RWPE2 (cell line): ENCODE data around the gene CACNA2D3.

ENCODE experiments used
- ATAC-seq: fragments of 200-7000 bp; cut with Tn5 transposase; 3 replicates; pipeline ENCODE4 v1.9.1; 2021; ENCODE audit warnings: low read depth
- DNase-seq: peaks from one replicate; pipeline ENCODE4 v3.0.0-alpha.2; 2020; ENCODE audit warnings: low spot score
- H3K27ac ChIP-seq: fragments of 450-650 bp; 2 replicates; pipeline ENCODE4 v1.5.1; 2017; ENCODE audit warnings: mild to moderate bottlenecking; ENCODE audit not compliant: poor library complexity, severe bottlenecking
- H3K27me3 ChIP-seq: fragments of 250-450 bp; sonication (Bioruptor Pico); 2 replicates; pipeline ENCODE4 v1.5.1; 2021; ENCODE audit warnings: mild to moderate bottlenecking, moderate library complexity; ENCODE audit not compliant: insufficient read depth, poor library complexity, severe bottlenecking
- H3K36me3 ChIP-seq: fragments of 250-450 bp; sonication (Bioruptor Pico); 2 replicates; pipeline ENCODE4 v1.5.1; 2020; ENCODE audit warnings: low read depth, mild to moderate bottlenecking, moderate library complexity
- H3K4me1 ChIP-seq: fragments of 250-450 bp; sonication (Bioruptor Pico); 2 replicates; pipeline ENCODE4 v1.5.1; 2021; ENCODE audit warnings: mild to moderate bottlenecking, moderate library complexity; ENCODE audit not compliant: insufficient read depth, poor library complexity, severe bottlenecking
- H3K4me3 ChIP-seq: fragments of 250-450 bp; sonication (Bioruptor Pico); 2 replicates; pipeline ENCODE4 v1.5.1; 2021; ENCODE audit warnings: mild to moderate bottlenecking, moderate library complexity; ENCODE audit not compliant: severe bottlenecking
- H3K9me3 ChIP-seq: fragments of 250-450 bp; sonication (Bioruptor Pico); 2 replicates; pipeline ENCODE4 v1.5.1; 2021; ENCODE audit warnings: mild to moderate bottlenecking, moderate library complexity; ENCODE audit not compliant: severe bottlenecking
- CTCF ChIP-seq: fragments of 450-650 bp; IDR thresholded peaks from one replicate; pipeline ENCODE4 v1.5.1; 2017; ENCODE audit warnings: mild to moderate bottlenecking, moderate library complexity; ENCODE audit not compliant: poor library complexity, severe bottlenecking

Gene CACNA2D3

GRCh38 chr3:55000546-55000945 lies 878.2 kb downstream of the CACNA2D3 start:
- H3K4me3 ChIP-seq, result no peak overlapping the region
- H3K9me3 ChIP-seq, result no peaks in the 10 kb centered on the region
- no peaks in the 10 kb centered on the region for H3K36me3 ChIP-seq
- DNase-seq (no peak), ATAC-seq (peak; percentile 75; the same call in 2 of the 3 replicates)
- no peaks in the 10 kb centered on the region for H3K4me1 ChIP-seq
- H3K27me3 ChIP-seq, result no peaks in the 10 kb centered on the region
- no peak for TF ChIP-seq CTCF
- no peak overlapping the region for H3K27ac ChIP-seq

DNA sequence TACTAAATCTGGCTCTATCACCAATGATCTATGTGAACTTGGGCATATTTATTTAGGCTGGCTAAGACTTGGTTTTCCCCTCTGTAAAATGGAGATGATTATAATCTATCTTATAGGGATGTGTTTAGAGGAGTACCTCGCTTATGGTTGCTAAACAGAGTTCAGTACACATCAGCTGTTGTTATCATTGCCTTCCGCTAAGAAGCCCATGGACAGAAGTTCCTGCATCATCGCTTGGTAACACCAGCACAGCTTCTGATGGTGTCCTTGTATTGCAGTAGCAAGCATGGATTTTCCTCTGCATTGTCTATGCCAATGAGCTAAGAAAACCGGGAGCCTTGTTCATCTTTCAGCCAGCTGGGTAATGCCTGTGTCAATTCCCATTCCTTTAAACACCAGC lies 878.6 kb downstream of the CACNA2D3 start:
- H3K4me1 ChIP-seq, result no peaks in the 10 kb centered on the region

DNA sequence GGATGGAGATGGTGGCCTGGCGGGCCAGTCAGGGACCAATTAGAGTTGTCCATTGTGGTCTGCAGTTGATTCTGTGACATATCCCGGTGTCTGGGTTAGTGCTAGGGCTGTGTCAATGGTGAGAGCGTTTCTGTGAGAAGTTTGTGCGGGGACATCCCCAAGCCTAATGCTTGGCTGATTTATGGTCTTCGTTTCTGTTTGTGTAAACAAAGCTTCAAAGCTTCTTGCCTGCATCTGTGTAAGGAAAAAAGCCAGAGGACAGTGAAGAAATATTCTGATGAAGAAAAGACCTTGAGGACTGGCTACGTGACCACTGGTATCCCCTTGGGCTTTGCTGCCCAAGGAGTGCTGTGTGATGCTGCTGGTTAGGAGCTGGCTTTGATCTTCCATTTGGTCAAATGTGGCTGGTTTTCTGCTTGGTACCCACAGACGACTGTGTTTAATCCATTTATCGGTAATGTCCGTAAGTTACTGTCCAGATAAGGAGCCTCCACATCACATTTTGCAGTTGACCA lies 880.1 kb downstream of the CACNA2D3 start:
- Histone ChIP-seq H3K4me3 (no peak overlapping the region), H3K9me3 (no peaks in the 10 kb centered on the region), H3K36me3 (no peaks in the 10 kb centered on the region), H3K27ac (no peak overlapping the region), H3K4me1 (no peaks in the 10 kb centered on the region), H3K27me3 (peaks cover 5% of the 10 kb centered on the region)
- DNase-seq, result no peak
- ATAC-seq, result no peak
- no peak for TF ChIP-seq CTCF

More for the DNA sequence above, 878.6 kb downstream of the CACNA2D3 start:
- ATAC-seq, result no peak
- no peak overlapping the region for H3K4me3 ChIP-seq
- H3K36me3 ChIP-seq, result no peaks in the 10 kb centered on the region
- no peak for DNase-seq
- H3K27me3 ChIP-seq, result no peaks in the 10 kb centered on the region
- TF ChIP-seq CTCF, result no peak
- H3K27ac ChIP-seq, result no peak overlapping the region
- no peaks in the 10 kb centered on the region for H3K9me3 ChIP-seq

DNA sequence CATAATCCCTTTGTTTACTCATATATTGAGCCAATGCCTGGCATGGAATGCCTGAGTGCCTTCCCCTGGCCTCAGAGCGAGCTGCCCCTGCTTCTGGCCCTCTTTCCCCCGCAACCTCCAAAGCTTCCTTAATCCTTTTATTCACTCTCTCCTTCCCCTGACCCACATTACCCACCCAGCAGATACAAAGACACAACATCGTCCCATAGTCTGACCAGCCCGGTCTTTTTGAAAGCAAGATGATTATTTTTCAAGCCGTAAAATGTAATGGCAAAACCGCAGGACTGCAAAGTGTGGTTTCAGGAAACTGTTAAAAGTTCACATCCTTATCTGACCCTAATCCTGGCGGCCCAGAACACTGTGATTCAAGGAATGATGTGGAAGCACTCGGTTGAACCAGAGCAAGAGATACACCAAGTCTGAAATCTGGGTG lies 883.9 kb downstream of the CACNA2D3 start:
- H3K27ac ChIP-seq, result no peak overlapping the region
- H3K4me1 ChIP-seq, result no peaks in the 10 kb centered on the region
- H3K27me3 ChIP-seq, result peaks cover 8% of the 10 kb centered on the region
- ATAC-seq, result no peak
- H3K4me3 ChIP-seq, result no peak overlapping the region
- no peak for DNase-seq
- H3K9me3 ChIP-seq, result no peaks in the 10 kb centered on the region
- no peak for TF ChIP-seq CTCF
- H3K36me3 ChIP-seq, result no peaks in the 10 kb centered on the region

DNA sequence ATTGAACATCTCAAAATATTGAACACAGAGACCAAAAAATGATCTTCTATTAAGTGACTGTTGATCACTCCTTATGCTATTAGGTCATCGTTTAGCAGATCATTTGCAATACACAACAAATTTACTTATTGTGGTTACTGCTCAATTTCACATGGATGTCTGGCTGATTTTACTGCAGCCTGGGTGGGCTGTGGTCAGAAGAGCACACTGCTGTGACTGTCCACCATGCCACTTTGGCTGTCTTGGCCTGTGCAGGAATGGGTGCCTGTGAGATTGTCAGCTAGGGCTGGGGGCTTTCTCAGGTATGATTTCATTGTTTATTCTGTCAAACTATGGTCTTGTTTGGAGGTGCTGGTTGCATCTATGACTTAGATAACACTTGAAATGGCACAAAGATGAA lies 885.6 kb downstream of the CACNA2D3 start:
- Histone ChIP-seq H3K36me3 (no peaks in the 10 kb centered on the region), H3K27ac (no peak overlapping the region), H3K9me3 (no peaks in the 10 kb centered on the region), H3K4me1 (no peaks in the 10 kb centered on the region), H3K27me3 (peaks cover 8% of the 10 kb centered on the region), H3K4me3 (no peak overlapping the region)
- DNase-seq (no peak), ATAC-seq (no peak)
- TF ChIP-seq CTCF, result no peak
